ENCODE results near the gene POLD2. TPM values are rescaled to one million over a fixed set of nuclear protein-coding genes. Genes with fewer than 3 reads are reported as not detected.

The POLD2 gene
- total and polyA plus RNA-seq, 2 of the 8 experiments (the other 6 are each of a cell fraction or from before 2014, with no cell fraction given): 148 to 214 TPM

DNA sequence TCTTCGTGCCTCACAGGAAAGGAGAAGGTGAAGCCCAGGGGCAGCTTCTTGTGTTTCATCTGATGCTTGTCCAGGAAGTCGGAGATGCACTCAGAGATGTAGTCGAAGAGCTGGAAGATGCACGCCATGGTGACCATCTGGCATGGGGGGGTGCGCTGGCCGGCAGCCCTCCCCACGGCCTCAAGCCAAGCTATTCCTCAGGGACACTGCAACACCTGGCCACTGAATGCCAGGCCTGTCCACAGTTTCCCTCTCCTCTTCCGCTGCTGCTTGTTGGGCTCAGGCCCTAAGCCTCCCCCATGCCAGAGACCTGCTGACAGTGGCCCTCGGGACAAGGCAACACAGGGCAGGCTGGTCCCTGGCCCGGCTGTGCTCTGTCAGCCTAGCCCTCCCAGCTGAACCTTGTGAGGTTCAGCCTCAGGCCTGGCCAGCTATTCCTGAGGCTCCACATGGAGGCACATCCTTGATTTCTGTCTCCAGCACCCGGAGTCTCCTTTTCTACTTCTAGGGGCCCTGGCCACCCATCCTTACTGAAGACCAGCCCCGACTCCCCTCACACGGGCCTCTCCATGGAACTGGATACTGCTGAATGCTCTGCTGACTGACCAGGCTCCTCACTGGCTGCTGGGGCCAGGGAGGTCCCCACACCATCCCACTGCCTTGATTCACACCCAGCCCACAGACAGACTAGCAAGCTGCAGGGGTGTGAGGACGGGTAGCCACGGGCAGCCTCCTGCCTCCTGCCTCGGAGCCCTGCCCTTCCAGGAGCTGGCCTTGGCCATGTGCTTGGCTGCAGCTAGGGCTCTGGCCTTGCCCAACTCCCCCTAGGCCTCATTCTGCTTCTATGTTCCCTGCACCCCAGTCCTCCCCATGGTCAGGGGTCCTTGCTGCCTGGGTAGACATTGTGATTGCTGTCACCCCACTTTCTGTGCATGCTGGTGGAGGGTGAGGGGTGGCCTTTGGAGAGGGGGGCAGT lies 27.9 kb upstream of the POLD2 start:
- DNase-seq (ENCODE audit: low read depth in 1 of 2, low spot score in 2 of 2): no peak
- Histone ChIP-seq H4K8ac (ENCODE audit: extremely low read depth, insufficient read depth, low read length) (no peak overlapping the region; the same call in 1 of the 2 replicates), H2AK5ac (ENCODE audit: low read depth, low read length) (no peak overlapping the region), H2BK5ac (ENCODE audit: low read depth, low read length) (no peak overlapping the region), H3K79me2 (ENCODE audit: control insufficient read depth in 1 of 2, insufficient read depth in 2 of 2, low read length in 2 of 2) (no peaks in the 10 kb centered on the region), H3K4me2 (ENCODE audit: insufficient read depth in 1 of 2, low read depth in 2 of 2, low read length in 2 of 2) (no peak overlapping the region), H3K56ac (replicated peaks; ENCODE audit: insufficient read length, low read depth, low read length) (no peak overlapping the region), H2BK120ac (replicated peaks; ENCODE audit: low read depth, low read length) (no peak overlapping the region), H3K36me3 (ENCODE audit: control insufficient read depth in 2 of 4, insufficient read depth in 4 of 4, low read length in 3 of 4) (no peaks in the 10 kb centered on the region), H3K23ac (ENCODE audit: insufficient read length) (no peak overlapping the region), H3K14ac (ENCODE audit: insufficient read length) (no peak overlapping the region), H2BK15ac (ENCODE audit: low read length) (no peak overlapping the region), H4K91ac (replicated peaks; ENCODE audit: insufficient read length, low read length) (no peak overlapping the region), H3K27ac (ENCODE audit: low read depth, low read length) (no peak overlapping the region), H3K9me3 (ENCODE audit: insufficient read depth in 2 of 2, low read depth in 1 of 2, low read length in 1 of 2) (no peaks in the 10 kb centered on the region), H4K20me1 (replicated peaks in 1 of 2; ENCODE audit: control insufficient read depth in 1 of 2, insufficient read depth in 2 of 2, low read length in 2 of 2) (no peaks in the 10 kb centered on the region), H3K4ac (replicated peaks; ENCODE audit: insufficient read length, low read depth, low read length) (no peak overlapping the region), H2BK20ac (ENCODE audit: low read length) (no peak overlapping the region), H2BK12ac (ENCODE audit: low read depth, low read length) (no peak overlapping the region), H3K4me1 (replicated peaks in 1 of 4; ENCODE audit: control insufficient read depth in 3 of 4, insufficient read depth in 4 of 4, low read length in 3 of 4) (peaks cover 0 to 9% (median 5%) of the 10 kb centered on the region in 4 experiments; a peak in 4 of 7 replicates), H4K5ac (ENCODE audit: insufficient read length, low read depth, low read length) (no peak overlapping the region), H3K9ac (replicated peaks in 1 of 4; ENCODE audit: extremely low read depth in 1 of 4, low read depth in 3 of 4, low read length in 3 of 4) (no peak overlapping the region), H3K27me3 (replicated peaks in 1 of 4; ENCODE audit: control insufficient read depth in 3 of 4, extremely low read depth in 1 of 4, insufficient read depth in 3 of 4, low read length in 3 of 4) (peaks cover 0 to 5% (median 2%) of the 10 kb centered on the region in 4 experiments; a peak in 3 of 7 replicates), H3K23me2 (ENCODE audit: low read depth, low read length) (peaks cover 1% of the 10 kb centered on the region; the same call in 1 of the 2 replicates), H3K18ac (ENCODE audit: extremely low read depth, low read length) (no peak overlapping the region), H3K4me3 (ENCODE audit: extremely low read depth in 1 of 4, insufficient read depth in 2 of 4, low read depth in 3 of 4, low read length in 4 of 4) (no peak overlapping the region), H2AFZ (ENCODE audit: low read length) (no peak overlapping the region), H3K79me1 (ENCODE audit: low read depth, low read length) (no peaks in the 10 kb centered on the region)
- FAIRE-seq: no peak
- WGBS, 2 experiments (ENCODE audit: extremely low coverage in 1 of 2, insufficient coverage in 1 of 2, insufficient read length in 1 of 2, insufficient replicate concordance in 2 of 2, low coverage in 1 of 2, low lambda C conversion rate in 2 of 2, missing lambda C conversion rate in 1 of 2): 95% methylated on average over 16 of the region's 16 CpGs; no CpG with 5 or more reads in 1 of the 2 experiments
- ChIA-PET POLR2A (ENCODE audit: partially characterized antibody) (interaction anchor here (0.9 to 1.8 kb wide), 3 partner anchors 11 to 50 kb away, joined by 3 to 5 read pairs (median 3); partner anchors contain the start of gene POLD2), CTCF (ENCODE audit: partially characterized antibody) (interaction anchor here (1.0 to 6.1 kb wide), 6 partner anchors 20 to 79 kb away, joined by 3 to 46 read pairs (median 4); no protein-coding TSS in a partner anchor)
- TF ChIP-seq KDM4A (IDR thresholded peaks at IDR 0.05; ENCODE audit: low read depth, low read length, severe bottlenecking) (no peak), CBX5 (IDR thresholded peaks at IDR 0.05; ENCODE audit: low read depth, low read length) (no peak), KDM1A (IDR thresholded peaks at IDR 0.05; ENCODE audit: borderline replicate concordance, low read length) (no peak), FOSL1 (IDR thresholded peaks at IDR 0.05; ENCODE audit: insufficient read depth, low read depth, low read length) (no peak), CREB1 (IDR thresholded peaks at IDR 0.05) (no peak)
- TF ChIP-seq, protein P1, sequence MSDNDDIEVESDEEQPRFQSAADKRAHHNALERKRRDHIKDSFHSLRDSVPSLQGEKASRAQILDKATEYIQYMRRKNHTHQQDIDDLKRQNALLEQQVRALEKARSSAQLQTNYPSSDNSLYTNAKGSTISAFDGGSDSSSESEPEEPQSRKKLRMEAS (IDR thresholded peaks at IDR 0.05): no peak

Measured in H1 (cell line).